Fibroblast of mammary gland (primary cell): Measurements from ENCODE around the gene PPP6R1.

Experiments
- DNase-seq: peaks from one replicate; pipeline ENCODE4 v3.0.0-alpha.2; 2010; ENCODE audit warnings: low read depth
- H3K4me3 ChIP-seq: 2 replicates; pipeline ENCODE4 v1.5.1; 2011; ENCODE audit warnings: low read depth, mild to moderate bottlenecking, low read length, moderate library complexity; ENCODE audit not compliant: control insufficient read depth
- CTCF ChIP-seq: conservative IDR thresholded peaks from 2 replicates; pipeline ENCODE4 v1.5.1; 2011; ENCODE audit warnings: low read depth, low read length, inconsistent platforms; ENCODE audit not compliant: control insufficient read depth, insufficient read depth

Gene PPP6R1

GRCh38 chr19:55248166-55248675 lies 10.6 kb downstream of the PPP6R1 start:
- TF ChIP-seq CTCF: no peak
- H3K4me3 ChIP-seq: no peak overlapping the region
- DNase-seq: no peak

GRCh38 chr19:55247621-55248099 lies 11.2 kb downstream of the PPP6R1 start:
- peak; percentile 58 for DNase-seq
- no peak for TF ChIP-seq CTCF
- H3K4me3 ChIP-seq: no peak overlapping the region

- no peak for DNase-seq
- no peak overlapping the region for H3K4me3 ChIP-seq
- TF ChIP-seq CTCF: no peak
Measured at GRCh38 chr19:55246462-55247451, 12.1 kb downstream of the PPP6R1 start.

- TF ChIP-seq CTCF: no peak
- H3K4me3 ChIP-seq: no peak overlapping the region
- no peak for DNase-seq
Measured at GRCh38 chr19:55245236-55245904, 13.4 kb downstream of the PPP6R1 start.

GRCh38 chr19:55244004-55244680 lies 14.7 kb downstream of the PPP6R1 start:
- no peak for DNase-seq
- no peak overlapping the region for H3K4me3 ChIP-seq
- no peak for TF ChIP-seq CTCF

- H3K4me3 ChIP-seq: no peak overlapping the region
- no peak for DNase-seq
- TF ChIP-seq CTCF: no peak
Measured at GRCh38 chr19:55242517-55242916, 16.3 kb downstream of the PPP6R1 start.
